HG03575 (cell line): ENCODE data around the gene AXL.
A peak's percentile ranks its signal among the peaks of the same experiment; 100 is the strongest.
"Not testable (repeated sequence)": the region's sequence is repeated elsewhere in the genome, so short reads cannot be mapped to it uniquely, and the experiment has no call there.

Experiments used
- ATAC-seq: cut with Tn5 transposase; IDR thresholded peaks from one replicate; pipeline ENCODE4 v1.9.1; 2021; ENCODE audit not compliant: unreplicated experiment, insufficient number of reproducible peaks, low FRiP score; ENCODE audit errors: extremely low read depth

The AXL gene

DNA sequence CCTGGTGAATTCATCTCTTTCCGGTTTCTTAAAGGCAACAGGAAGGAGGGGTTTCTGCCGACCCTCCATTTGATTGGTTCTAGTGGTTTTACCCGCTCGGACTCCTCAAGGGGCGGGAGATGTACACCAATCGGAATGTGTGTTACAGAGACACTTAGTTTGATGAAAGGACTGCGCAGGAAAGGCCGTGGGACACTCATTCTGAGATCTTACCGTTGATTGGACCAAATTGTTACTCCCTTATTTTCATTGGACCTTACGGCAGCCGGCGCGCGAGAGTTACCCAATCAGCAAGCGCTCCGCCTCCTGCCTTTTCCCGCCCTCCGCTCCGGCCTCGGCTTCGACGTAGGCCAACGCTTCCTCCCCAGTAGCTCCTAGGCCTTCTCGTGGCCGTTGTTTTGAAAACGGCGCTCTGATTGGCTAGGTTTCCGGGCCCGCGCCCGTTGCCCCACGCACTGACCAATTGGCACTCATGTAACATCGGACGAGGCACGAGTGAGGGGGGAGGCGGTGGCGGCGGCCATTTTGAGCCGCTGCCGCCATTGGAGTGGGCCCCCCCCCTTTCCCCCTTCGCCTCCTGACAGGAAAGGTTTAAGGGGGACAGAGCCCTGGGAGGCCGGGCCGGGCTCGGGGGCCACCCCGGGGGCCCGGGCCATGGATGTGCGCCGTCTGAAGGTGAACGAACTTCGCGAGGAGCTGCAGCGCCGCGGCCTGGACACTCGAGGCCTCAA lies 45.0 kb downstream of the AXL start, which contains the start of gene HNRNPUL1:
HNRNPUL1 (plus strand) TSS at position 523 of the 731 bp plus-strand sequence; CDS start at position 655, 132 bp downstream.
- ATAC-seq, result peak; percentile 59

DNA sequence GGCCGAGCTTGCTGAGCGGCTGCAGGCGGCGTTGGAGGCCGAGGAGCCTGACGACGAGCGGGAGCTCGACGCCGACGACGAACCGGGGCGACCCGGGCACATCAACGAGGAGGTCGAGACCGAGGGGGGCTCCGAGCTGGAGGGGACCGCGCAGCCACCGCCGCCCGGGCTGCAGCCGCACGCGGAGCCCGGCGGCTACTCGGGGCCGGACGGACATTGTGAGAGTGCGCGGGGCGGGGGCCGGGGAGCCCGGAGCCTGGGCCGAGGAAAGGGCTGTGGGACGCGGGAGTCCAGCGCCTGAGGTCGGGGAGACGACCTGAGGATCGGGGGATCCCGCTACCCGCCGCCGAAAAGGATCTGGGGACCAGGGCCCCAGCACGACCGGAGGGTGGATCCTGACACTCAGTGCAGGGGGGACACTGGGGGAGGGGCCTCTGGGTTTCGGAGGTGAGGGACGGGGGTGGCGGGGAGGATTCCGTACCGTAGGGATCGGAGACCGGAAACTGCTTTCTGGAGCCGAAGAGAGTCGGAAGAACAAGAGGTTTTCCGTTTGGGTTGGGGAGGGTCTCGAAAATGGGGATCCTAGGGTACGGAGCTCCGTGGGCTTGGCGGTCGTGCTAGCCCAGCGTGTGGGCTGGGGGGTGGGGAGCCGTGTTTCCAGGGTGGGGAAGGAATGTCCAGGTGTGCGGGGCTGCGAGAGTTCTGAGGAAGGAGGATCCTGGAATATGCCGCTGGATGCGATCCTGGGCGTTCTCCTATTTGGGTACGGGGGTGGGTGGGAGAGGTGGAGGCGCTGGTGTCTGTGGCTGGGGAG lies 45.8 kb downstream of the AXL start:
- ATAC-seq, result no peak

DNA sequence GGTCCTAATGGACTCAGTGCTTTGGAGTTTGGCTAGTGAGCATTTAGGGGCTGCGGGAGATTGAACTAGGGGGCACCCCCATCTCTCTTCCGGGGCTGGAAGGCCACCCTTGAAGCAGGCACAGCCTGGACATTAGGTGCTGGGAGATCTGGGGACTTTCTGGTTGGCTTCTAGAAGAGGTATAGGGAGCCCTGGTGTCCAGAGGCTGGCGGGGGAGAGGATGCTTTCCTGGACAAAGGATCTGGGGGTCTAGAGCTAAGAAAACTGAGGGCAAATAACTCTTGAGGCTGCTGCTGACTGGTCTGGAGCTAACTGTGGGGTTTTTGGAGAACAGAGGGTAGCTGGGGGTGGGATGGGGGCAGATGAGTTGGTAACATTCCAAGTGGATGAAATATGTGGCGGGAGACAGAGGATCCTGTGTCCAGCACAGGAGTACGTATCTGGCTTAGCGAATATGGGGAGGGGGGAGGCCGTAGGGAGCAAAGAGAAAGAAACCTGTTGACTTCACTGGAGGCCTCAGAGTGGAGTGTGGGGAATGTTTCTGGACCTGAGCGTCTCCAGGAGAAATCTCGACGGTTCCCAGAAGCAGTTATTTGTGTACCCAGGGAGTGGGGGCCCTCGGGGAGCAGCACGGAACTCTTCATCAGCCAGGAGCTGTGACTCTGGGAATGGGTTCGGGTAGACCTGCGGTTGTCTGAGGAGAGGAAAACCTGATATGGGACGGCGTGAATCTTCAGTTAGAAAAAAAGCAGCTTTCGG lies 46.6 kb downstream of the AXL start:
- ATAC-seq, result no peak

DNA sequence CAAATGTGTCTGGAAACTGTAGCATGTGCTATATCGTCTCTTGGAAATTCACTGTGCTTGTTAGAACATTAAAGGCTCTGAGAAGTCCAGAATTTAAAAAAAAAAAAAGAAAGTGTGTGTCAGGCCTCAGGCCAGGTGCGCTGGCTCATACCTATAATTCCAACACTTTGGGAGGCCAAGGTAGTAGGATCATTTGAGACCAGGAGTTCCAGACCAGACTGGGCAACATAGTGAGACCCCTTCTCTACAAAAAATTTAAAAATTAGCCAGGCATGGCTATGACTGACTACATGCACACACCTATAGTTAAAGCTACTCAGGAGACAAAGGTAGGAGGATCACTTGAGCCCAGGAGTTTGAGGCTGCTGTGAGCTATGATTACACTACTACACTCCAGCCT lies 50.0 kb downstream of the AXL start:
- no peak for ATAC-seq

DNA sequence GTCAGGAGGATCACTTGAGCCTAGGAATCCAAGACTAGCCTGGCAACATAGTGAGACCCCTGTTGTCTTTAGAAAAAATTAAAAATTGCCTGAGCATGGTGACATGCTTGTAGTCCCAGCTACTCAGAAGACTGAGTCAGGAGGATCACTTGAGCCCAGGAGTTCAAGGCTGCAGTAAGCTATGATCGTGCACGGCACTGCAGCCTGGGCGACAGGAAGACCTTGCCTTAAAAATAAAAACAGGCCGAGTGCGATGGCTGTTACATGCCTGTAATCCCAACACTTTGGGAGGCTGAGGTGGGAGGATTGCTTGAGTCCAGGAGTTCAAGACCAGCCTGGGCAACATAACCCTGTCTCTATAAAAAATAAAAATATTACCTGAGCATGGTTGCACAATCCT lies 50.5 kb downstream of the AXL start:
- ATAC-seq, result no peak

DNA sequence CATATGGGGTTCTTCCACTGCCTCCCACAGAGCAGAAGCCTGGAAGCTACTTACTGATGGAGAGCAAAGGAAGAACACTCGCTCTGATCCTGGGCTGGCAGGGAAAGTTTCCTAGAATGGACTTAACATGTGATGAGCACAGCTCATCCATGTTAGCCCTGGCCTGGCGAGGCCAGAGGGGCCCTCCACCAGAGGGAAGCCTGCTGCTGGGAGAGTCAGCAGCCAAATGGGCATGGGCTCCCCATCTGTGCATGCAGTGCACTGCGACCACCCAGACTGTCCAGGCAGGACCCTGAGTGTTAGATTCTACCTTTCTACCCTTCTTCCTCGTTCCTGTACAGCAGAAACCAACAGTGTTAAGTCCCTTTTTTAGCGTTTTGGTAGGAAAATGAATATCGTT lies 54.1 kb downstream of the AXL start:
- no peak for ATAC-seq

DNA sequence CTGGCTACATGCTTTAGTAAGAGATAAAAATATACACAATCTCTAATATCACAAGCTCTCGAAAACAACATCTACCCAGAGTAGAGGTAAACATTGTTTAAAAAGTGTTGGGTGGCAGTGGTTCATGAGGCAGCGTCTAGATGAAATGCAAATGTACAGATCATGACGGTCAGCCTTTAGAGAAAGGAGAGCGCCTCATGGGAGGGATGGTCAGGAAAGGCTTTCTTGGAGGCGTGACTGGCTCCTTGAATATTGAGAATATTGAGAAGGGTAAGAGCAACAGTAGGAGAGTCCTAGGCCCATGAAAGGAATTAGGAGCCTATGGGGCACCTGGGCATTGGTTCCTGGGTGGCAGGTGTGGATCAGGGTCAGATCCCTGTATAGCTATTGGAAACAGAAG lies 55.8 kb downstream of the AXL start:
- ATAC-seq, result no peak

DNA sequence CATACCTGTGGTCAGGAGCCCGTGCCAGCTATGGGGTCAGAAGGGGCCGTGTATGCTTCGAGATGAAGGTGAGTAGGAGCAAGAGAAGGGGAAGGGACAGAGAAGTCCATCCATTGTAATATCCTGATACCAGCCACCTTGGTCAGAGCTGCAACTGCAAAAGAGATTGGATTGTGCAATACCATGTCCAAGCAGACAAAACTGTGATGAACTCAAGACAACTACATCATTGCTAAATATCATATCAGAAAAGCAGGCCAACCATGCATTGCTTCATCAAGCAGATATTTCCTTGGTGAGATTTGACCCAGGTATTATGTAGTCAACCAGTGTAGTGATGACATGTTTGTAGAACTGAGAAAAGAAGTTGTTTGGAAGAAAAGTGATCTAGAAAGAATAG lies 57.2 kb downstream of the AXL start:
- ATAC-seq, result no peak

DNA sequence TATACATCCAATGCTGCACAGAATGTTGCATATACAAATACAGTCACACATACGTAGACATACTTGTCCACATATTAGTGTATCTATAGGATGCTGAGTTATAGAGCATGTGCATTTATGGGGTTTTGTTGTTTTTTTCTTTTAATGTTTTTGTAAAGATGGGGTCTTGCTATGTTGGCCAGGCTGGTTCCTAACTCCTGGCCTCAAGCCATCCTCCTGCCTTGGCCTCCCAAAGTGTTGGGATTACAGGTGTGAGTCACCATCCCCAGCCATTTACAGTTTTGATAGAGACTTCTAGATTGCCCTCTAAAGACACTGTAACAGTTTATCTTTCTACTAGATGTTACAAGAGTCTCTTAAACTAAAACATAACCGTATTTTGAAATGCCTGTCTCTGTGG lies 59.5 kb downstream of the AXL start:
- ATAC-seq, result no peak

DNA sequence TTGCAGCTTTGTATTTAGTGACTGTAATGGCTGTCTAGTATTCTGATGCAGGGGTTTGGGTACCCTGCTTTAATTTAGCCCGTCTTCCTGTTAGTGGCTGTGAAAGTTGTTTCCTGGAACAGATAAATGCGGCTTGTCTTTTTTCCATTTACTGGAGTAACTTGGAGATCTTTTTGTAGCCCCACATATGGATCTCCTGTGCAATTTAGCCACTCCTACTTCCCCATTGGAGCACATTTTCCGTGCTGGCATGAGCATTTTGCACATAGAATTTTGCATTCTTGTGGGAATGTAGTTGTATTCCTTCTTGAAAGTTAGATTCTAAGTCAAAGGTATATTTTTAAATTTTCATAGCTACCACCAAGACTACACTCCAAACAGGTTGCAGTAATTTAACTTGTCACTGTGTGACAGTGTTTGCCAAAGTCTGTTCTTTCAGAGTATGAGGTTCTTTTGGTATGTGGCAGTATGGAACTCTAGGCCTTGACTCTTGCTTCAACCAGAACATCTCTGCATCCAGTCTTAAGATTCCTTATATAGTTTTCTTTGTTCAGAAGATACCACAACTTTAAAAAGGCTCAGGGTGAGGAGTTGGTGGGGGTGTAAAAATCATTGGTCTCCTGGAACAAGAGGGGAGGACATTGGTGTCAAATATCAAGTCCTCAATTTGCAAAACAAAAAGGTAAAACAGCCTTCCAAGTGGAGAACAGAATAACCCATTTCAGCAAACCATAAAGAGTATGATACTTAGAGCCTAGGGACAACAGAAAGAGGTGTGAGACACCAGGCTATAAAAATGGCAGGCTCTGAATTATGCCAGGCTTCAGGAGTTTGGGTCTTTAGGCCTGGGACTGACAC lies 69.9 kb downstream of the AXL start:
- no peak for ATAC-seq

DNA sequence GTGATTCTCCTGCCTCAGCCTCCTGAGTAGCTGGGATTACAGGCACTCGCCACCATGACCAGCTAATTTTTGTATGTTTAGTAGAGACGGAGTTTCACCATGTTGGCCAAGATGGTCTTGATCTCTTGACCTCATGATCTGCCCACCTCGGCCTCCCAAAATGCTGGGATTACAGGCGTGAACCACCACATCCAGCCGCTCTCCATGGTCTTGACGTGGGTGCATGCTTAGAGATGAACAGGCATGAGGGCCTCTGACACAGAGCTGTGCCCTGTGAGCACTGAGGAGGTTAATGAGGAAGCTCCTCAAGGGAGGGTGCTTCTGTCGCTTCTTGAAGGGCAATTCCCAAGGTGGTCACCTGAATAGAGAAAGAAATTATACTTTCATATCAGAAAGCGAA lies 70.8 kb downstream of the AXL start:
- ATAC-seq, result not testable (repeated sequence)

DNA sequence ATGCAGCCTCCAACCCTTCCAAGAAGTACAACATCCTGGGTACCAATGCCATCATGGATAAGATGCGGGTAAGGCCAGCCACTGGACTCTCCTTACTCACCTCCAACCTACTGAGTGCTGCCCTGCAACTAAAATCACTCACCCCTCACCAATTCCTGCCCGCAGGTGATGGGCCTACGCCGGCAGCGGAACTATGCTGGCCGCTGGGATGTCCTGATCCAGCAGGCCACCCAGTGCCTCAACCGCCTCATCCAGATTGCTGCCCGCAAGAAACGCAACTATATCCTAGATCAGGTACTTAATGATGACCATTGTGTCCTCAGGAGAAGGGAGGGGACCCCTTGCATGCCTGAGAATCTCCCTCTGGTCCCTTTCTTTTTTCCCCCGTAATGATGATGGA lies 75.4 kb downstream of the AXL start:
- ATAC-seq, result no peak

DNA sequence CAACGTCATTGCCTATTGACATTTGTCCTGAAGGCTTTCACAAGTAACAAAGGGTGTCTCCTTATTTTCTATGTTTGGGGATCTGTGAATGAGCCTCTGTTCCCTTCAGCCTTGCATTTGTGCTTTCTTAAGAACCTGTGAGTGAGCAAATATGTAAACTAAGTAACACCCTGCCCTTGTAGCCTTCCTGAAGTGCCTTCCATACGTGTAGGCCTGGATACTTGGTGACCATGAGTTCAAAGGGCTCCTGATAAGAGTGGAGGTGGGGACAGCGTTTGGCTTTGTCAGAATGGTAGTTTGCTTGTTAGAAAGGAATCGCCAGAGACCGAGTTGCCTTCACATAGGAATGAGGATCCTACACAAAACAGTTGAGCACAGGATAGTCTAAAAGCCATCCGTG lies 76.5 kb downstream of the AXL start:
- ATAC-seq, result no peak

DNA sequence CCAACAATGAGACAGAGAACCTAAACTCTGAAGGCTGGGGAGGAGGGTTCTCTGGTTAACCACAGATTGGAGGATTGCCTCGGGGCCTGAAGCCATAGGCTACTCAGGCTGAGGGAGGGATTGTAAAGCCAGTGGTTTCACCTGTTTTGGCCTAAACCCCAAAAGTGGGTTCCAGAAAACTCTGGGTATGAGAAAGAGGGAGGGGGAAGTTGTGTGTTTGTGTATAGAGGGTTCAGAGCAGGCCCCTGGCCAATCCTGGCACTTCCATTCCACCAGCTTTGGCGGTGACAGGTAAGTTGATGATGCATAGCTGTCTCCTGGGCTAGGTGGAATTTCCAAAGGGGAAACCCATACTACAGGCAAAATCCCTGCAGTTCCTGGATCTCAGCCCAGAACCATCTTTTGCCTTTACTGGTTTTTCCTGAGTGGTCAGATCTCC lies 77.4 kb downstream of the AXL start:
- ATAC-seq, result no peak

DNA sequence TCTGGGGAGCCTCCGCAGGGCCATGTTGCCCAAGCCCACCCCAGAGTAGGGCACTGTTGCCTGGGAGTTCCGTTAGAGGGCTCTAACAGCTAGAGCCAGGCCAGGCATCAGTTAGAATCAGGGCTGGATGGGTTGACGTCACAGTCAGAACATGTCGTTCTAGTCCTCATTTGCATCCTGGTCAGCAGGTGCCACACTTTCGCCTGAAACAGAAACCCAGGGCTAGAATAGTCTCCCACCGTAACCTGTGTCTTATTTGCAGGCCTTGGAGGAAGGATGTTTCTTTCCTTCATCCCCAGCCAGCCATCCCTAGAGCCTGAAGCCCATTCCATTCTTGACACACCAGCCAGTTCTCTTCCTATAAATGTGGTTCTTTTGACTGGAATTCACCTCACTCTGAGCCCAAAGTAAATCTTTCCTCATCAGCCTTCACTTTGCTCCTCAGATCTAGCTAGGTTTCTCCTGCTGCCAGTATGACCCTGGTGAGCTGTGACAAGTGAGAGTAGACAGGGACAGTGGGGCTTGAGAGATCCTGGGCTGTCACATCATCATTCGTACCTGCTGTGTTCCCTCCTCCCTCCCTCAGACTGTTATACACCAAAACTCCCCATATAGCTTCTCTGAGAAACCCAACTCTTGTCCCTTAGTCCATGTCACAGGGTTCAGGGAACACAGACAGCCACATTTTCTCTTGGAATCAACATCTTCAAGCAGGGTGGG lies 78.8 kb downstream of the AXL start:
- peak; percentile 40 for ATAC-seq

DNA sequence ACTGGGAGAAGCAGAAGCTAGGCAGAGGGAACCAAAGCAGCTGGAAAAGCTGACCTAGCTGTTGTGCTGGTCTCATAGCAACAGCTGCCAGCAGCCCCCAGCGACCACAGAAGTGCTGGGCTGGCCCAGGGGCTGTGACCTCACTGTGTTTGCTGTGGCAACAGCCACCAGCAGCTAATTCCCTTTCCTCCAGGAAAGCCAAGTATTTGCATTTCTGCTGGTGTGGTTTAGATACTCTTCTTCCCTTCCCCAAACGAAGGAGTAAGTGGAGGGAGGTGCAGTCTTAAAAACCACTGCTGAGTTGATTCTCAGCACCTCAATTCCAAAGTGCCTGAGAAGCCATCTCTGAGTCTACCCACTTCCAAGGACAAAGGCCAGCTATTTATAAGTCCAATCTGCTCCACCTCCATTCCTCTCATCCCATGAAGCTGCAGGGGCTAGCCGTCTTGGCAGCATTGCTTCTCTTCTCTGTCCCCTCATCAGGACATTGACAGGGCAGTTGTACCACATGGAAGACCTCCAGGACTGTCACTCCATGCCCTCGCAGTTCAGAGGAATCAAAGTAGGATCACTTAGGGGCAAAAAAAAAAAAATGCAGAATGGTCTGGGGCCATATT lies 79.4 kb downstream of the AXL start:
- no peak for ATAC-seq

DNA sequence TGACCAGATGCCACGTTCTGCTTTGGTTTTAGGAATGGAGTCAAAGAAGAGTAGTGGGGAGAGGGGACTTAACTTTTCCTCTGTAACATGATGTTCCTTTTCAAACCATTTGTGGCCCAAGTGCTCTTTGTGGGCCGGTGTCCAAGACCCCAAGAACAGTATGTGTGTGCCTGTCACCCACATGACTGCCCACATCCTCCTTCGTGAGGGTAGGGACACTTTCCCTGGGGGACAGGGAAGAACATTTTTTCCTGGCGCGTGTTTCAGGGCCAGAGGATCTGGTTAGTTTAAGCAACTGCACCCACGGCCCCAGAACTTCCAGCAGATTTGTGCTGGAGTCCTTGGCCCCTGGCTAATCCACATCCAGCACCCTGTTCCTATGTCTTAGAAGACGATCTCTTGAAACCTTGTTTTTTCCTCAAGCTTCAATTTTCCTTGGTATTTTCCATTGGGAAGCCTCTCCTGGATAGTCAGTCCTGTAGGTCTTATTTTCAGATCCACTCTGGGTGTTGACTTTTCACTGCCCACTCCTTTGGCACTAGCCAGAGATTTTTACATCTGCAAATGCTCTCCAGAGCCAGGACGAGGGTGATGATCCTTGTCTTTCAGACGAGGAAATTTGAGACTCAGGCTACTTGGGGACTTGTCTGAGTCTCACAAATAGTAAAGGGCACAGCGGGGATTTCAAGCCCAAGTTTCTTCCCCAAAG lies 80.2 kb downstream of the AXL start:
- ATAC-seq, result no peak
